Thoracic aorta (tissue), 2 donors: ENCODE data around the gene DNAJA3. TPM values are rescaled to one million over a fixed set of nuclear protein-coding genes. Genes with fewer than 3 reads are reported as not detected.

Experiments
- ATAC-seq: fragments of 150-250 bp; one replicate; pipeline ENCODE4 v1.8.0; 2017; ENCODE audit warnings: low read depth; ENCODE audit not compliant: insufficient number of reproducible peaks, low FRiP score
- DNase-seq: peaks from one replicate; pipeline ENCODE4 v3.0.0-alpha.2; 2020; ENCODE audit warnings: low spot score
- H3K27ac ChIP-seq, 2 donors: fragments of 200-600 bp; sonication (generic); 1 replicate in 1 of 2; 2 replicates in 1 of 2; pipeline ENCODE4 v1.5.1; 2016; ENCODE audit warnings: mild to moderate bottlenecking in 2 of 2, moderate library complexity in 2 of 2
- H3K27me3 ChIP-seq: fragments of 200-600 bp; sonication (generic); replicated peaks from 2 replicates; pipeline ENCODE4 v1.6.0; 2016; ENCODE audit warnings: mild to moderate bottlenecking; ENCODE audit not compliant: insufficient read depth
- H3K36me3 ChIP-seq: fragments of 200-600 bp; sonication (generic); one replicate; pipeline ENCODE4 v1.5.1; 2016
- H3K4me1 ChIP-seq, 2 donors: fragments of 200-600 bp; sonication (generic); 1 replicate in 1 of 2; 2 replicates in 1 of 2; pipeline versions ENCODE4 v1.5.1 to v1.6.0; 2016; ENCODE audit warnings: low read depth in 2 of 2, mild to moderate bottlenecking in 1 of 2; ENCODE audit not compliant: control insufficient read depth in 1 of 2
- H3K4me3 ChIP-seq: fragments of 200-600 bp; sonication (generic); 2 replicates; pipeline ENCODE4 v1.5.1; 2016; ENCODE audit warnings: mild to moderate bottlenecking
- H3K9me3 ChIP-seq: fragments of 200-600 bp; sonication (generic); 2 replicates; pipeline ENCODE4 v1.5.1; 2016
- total RNA-seq, 2 donors: library from RNA; depleted of rRNA; stranded (reverse); fragments of >200 nt; gene quantifications; one replicate each; pipeline versions ENCODE4 v1.1.0 to v1.2.3, GENCODE V29; 2016
- TF ChIP-seq, protein P1 (sequence below): fragments of 200-600 bp; sonication (generic); IDR thresholded peaks from one replicate; pipeline ENCODE4 v1.5.1; 2019; ENCODE audit warnings: antibody characterized with exemption

DNAJA3 gene
- total RNA-seq, 2 donors from 2014 or later: 35.2 to 52.2 TPM

DNA sequence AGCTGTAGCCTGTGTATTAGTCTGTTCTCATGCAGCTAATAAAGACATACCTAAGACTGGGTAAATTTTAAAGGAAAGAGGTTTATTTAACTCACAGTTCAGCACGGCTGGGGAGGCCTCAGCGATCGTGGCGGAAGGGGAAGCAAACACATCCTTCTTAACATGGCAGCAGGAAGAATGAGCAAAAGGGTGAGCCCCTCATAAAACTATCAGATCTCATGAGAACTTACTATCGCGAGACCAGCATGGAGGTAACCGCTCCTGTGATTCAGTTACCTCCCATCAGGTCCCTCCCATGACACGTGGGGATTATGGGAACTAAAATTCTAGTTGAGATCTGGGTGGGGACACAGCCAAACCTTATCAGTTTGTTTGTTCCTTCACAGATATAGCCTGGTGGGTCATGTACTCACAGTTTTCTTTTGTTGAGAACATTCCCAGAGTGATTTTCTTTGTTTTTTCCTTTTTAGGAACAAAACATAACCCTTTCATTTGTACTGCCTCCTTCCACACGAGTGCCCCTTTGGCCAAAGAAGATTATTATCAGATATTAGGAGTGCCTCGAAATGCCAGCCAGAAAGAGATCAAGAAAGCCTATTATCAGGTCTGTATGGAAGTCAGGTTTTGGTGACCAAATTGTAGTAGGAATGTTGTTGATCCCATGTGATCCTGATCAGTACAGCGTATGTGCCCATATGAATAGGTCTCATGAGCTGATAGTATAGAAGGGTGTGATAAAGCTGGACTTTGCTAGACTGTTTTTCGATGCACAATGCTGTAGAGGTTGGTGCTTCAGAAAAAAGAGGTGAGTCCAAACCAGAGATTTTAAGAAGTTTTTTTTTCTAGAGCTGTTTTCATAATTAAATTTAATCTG lies 8.5 kb downstream of the DNAJA3 start:
- H3K4me1 ChIP-seq: no peaks in the 10 kb centered on the region
- H3K27me3 ChIP-seq: no peaks in the 10 kb centered on the region
- no peaks in the 10 kb centered on the region for H3K9me3 ChIP-seq
- peaks cover 13% of the 10 kb centered on the region for H3K36me3 ChIP-seq
- H3K27ac ChIP-seq: no peak overlapping the region
- no peak overlapping the region for H3K4me3 ChIP-seq
- DNase-seq: no peak
- TF ChIP-seq, protein P1, sequence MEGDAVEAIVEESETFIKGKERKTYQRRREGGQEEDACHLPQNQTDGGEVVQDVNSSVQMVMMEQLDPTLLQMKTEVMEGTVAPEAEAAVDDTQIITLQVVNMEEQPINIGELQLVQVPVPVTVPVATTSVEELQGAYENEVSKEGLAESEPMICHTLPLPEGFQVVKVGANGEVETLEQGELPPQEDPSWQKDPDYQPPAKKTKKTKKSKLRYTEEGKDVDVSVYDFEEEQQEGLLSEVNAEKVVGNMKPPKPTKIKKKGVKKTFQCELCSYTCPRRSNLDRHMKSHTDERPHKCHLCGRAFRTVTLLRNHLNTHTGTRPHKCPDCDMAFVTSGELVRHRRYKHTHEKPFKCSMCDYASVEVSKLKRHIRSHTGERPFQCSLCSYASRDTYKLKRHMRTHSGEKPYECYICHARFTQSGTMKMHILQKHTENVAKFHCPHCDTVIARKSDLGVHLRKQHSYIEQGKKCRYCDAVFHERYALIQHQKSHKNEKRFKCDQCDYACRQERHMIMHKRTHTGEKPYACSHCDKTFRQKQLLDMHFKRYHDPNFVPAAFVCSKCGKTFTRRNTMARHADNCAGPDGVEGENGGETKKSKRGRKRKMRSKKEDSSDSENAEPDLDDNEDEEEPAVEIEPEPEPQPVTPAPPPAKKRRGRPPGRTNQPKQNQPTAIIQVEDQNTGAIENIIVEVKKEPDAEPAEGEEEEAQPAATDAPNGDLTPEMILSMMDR: no peak
- ATAC-seq: no peak

DNA sequence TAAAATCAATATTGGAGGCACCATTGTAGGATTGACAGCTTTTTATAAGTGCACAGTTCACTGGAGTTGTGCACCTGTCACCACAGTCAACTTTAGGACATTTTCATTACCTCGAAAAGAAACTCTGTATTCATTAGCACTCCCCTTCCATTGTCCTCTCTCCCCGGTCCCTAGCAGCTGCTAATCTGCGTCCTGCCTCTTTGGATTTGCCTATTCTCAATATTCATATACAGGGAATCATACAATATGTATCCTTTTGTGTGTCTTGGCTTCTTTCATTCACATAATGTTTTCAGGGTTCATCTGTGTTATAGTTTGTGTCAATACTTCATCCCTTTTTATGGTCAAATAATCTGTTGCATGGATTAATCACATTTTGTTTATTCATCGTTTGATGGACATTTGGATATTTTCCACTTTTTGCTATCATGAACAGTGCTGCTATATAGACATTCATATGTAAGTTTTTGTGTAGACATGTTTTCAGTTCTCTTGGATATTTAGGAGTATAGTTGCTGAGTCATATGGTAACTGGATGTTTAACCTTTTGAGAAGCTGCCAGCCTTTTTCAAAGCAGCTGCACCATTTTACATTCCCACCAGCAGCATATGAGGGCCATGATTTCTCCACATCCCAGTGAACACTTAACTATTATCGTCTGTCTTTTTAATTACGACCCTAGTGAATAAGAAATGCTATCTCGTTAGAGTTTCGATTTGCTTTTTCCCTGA lies 9.8 kb downstream of the DNAJA3 start:
- no peak overlapping the region for H3K27ac ChIP-seq
- H3K9me3 ChIP-seq: no peaks in the 10 kb centered on the region
- TF ChIP-seq, protein P1: no peak
- H3K4me3 ChIP-seq: no peak overlapping the region
- ATAC-seq (no peak), DNase-seq (no peak)
- no peaks in the 10 kb centered on the region for H3K4me1 ChIP-seq
- H3K36me3 ChIP-seq: peaks cover 22% of the 10 kb centered on the region
- no peaks in the 10 kb centered on the region for H3K27me3 ChIP-seq

DNA sequence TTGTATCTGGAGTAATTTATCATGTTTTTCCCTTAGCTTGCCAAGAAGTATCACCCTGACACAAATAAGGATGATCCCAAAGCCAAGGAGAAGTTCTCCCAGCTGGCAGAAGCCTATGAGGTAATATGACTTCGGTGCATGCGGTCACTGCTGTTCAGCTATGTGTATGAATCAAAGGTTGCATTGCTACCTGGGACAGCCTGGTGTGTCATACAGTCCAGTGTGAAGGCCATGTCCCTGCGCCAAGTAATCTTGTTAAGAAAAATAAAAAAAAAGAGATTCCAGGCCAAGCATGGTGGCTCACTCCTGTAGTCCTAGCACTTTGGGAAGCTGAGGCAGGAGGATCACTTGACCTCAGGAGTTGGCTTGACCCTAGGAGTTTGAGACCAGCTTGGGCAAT lies 11.7 kb downstream of the DNAJA3 start:
- H3K4me3 ChIP-seq: no peak overlapping the region
- no peaks in the 10 kb centered on the region for H3K4me1 ChIP-seq
- TF ChIP-seq, protein P1: no peak
- ATAC-seq (no peak), DNase-seq (no peak)
- H3K9me3 ChIP-seq: no peaks in the 10 kb centered on the region
- H3K27me3 ChIP-seq: no peaks in the 10 kb centered on the region
- peaks cover 38% of the 10 kb centered on the region for H3K36me3 ChIP-seq
- no peak overlapping the region for H3K27ac ChIP-seq

DNA sequence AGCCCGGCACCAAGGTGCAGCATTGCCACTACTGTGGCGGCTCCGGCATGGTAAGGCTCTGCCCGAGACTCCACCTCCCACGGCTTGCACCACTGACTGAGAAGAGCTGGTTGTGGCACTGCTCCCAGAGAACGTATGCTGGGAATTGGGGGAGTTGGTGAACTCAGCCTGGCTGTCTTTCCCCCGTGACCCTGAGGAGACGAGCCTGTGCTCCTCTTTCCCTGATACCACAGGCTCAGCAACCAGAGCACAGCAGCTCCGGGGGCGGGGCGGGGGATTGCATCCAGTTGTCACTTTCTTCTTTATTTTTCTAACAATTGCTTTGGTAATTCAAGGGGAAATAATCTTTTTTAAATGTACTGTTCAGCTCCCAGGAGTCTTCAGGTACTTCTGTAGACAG lies 16.7 kb downstream of the DNAJA3 start:
- TF ChIP-seq, protein P1: no peak
- Histone ChIP-seq H3K36me3 (peaks cover 78% of the 10 kb centered on the region), H3K4me1 (no peaks in the 10 kb centered on the region), H3K4me3 (no peak overlapping the region), H3K27me3 (no peaks in the 10 kb centered on the region), H3K9me3 (no peaks in the 10 kb centered on the region), H3K27ac (no peak overlapping the region)
- ATAC-seq (no peak), DNase-seq (no peak)

DNA sequence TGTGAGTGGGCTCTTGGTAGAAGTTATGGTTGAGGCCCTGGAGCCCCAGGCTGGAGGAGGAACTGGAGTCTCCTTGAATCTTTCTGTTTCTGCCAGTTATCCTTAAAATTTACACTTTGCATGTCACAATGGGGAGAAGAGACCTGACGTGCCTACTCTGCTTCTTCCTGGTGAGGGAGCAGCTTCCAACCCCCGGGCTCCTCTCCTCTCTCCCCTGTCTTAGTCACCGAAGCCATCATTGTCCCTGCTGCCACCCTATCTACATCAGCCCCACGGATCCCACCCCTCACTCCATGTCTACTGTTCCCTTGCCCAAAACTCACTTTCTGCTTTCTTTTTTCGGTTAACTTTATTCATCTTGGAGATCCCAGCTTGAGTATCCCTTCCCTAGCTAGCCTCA lies 17.6 kb downstream of the DNAJA3 start:
- Histone ChIP-seq H3K4me3 (no peak overlapping the region), H3K27ac (no peak overlapping the region), H3K27me3 (no peaks in the 10 kb centered on the region), H3K9me3 (no peaks in the 10 kb centered on the region), H3K4me1 (no peaks in the 10 kb centered on the region), H3K36me3 (peaks cover 79% of the 10 kb centered on the region)
- ATAC-seq: no peak
- no peak for DNase-seq
- TF ChIP-seq, protein P1: no peak
